ENCODE measurements around the gene MMEL1.

MMEL1 gene

DNA sequence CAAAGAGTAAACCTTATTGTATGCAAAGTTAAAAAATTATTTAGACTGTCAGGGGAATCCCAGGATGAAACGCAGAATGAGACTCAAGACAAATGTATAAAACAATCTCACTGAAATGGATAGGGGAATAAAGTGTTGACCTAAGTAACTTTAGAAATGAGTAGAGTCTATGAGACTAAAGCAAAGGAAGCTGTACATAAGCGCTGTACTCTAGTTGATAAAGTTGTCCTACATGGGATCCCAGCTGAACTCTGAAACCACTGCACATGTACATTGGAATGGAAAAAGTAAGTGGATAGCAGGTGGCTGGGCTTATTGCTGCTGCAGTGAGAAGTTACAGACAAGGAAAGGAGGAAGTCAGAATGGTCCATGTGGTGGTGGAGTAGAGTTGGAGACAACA, 18.7 kb downstream of the MMEL1 start:
- DNase-seq (ENCODE audit: low read depth in 2 of 2) = no peak
- TF ChIP-seq, protein P1, sequence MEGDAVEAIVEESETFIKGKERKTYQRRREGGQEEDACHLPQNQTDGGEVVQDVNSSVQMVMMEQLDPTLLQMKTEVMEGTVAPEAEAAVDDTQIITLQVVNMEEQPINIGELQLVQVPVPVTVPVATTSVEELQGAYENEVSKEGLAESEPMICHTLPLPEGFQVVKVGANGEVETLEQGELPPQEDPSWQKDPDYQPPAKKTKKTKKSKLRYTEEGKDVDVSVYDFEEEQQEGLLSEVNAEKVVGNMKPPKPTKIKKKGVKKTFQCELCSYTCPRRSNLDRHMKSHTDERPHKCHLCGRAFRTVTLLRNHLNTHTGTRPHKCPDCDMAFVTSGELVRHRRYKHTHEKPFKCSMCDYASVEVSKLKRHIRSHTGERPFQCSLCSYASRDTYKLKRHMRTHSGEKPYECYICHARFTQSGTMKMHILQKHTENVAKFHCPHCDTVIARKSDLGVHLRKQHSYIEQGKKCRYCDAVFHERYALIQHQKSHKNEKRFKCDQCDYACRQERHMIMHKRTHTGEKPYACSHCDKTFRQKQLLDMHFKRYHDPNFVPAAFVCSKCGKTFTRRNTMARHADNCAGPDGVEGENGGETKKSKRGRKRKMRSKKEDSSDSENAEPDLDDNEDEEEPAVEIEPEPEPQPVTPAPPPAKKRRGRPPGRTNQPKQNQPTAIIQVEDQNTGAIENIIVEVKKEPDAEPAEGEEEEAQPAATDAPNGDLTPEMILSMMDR (IDR thresholded peaks at IDR 0.05; ENCODE audit: low read depth, low read length) = no peak
- no peak overlapping the region for H3K4me3 ChIP-seq (replicated peaks in 1 of 2; ENCODE audit: low read depth in 2 of 2, low read length in 2 of 2)

DNA sequence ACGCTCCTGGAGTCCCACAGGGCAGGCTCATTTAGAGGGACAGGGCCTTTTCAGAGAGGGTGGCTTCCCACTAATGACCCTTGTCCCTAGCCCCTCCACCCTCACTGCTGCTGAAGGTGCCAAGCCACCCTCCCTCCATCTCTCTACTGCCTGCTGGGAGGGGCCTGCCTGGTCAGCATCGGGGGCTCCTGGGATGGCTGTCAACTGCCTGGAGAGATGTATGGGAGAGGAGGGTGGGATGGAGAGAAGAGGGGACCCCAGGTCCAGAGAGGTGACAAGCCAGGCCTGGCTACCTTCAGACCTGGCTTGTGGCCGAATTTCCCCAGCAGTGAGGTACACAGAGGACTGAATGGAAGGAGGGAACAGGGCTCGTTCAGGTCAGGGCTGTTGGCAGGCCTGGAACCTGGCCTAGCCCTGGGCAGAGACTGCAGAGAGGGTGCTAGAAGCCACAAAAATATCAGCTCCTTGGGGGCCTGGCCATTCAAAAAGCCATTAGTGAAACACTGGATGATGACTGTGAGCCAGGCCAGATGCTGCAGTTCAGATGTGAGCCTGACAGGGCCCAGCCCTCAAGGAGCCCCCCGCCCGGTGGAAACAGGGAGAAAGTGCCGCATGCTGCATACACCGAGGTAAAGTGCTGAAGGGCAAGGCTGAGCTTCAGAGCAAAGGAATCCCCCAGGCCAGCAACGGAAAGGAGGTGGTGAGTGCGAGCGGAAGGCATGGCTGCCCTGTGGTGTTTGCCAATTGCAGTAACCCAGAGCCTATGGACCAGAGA, 20.0 kb downstream of the MMEL1 start:
- TF ChIP-seq, protein P1 (IDR thresholded peaks at IDR 0.05; ENCODE audit: low read depth, low read length) = no peak
- no peak overlapping the region for H3K4me3 ChIP-seq (replicated peaks in 1 of 2; ENCODE audit: low read depth in 2 of 2, low read length in 2 of 2)
- DNase-seq (ENCODE audit: low read depth in 2 of 2) = no peak

DNA sequence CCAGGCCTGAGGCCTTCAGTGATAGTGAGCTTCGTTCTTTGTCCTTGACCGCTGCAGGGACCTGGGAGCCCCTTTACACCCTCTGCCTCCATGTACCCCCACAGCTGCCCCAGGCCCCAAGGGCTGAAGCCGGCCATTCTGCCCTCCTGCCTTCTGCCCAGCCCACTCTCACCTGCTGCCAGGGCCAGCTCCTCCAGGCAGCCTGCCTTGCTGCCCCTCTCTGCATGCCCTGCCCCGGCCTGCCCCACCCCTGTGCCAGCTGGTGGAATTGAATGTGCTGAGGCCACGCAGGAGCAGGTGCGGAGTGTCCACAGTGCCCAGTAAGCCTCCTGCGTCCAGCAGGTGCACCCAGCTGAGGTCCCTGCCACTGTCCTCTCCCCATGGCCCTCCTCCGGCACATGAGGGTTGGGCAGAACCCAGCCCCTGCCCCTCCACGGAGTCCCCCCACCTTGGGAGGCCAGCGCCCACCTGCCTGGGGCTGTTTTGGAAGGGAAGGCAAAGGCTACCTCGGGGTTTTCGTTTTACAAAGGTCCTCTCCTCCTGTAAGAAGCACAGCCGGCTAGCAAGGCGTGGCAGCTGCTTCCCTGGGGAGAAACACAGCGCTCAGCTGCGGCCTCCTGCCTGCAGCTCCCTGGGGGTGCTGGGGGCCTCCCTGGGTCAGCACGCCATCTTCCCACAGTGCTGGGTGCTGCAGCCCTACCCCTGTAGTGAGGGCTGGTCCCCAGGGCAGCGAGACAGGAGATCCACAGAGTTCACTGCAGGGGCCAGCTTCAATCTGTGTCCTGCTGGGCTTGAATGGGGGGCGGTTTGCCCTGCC, 21.0 kb downstream of the MMEL1 start:
- DNase-seq (ENCODE audit: low read depth in 2 of 2) = no peak
- TF ChIP-seq, protein P1 (IDR thresholded peaks at IDR 0.05; ENCODE audit: low read depth, low read length) = no peak
- H3K4me3 ChIP-seq (replicated peaks in 1 of 2; ENCODE audit: low read depth in 2 of 2, low read length in 2 of 2) = no peak overlapping the region

DNA sequence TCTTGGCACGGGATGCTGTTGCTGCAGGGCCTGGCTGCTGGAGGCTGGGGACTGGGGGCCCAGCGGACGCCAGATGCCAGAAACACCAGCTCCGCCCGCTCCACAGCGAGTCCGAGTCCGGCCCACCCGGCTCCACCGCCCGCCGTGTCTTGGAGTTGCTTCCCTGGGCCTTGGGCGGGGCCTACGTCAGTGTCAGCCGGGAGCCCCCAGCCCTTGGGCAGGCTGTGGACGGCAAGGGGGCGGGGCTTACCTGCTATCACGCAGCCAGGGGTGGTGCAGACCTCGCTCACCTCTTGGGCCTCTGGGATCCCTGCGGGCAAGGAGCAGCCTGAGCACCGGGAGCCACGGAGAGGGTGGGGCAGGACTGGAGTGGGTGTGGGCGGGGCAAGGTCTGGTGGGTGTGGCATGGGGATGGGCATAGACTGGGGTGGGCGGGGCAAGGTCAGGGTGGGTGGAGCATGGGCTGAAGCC, 21.8 kb downstream of the MMEL1 start:
- H3K4me3 ChIP-seq (replicated peaks in 1 of 2; ENCODE audit: low read depth in 2 of 2, low read length in 2 of 2) = no peak overlapping the region
- TF ChIP-seq, protein P1 (IDR thresholded peaks at IDR 0.05; ENCODE audit: low read depth, low read length) = no peak
- peak in 1 of 2 donors; percentile 22 for DNase-seq (ENCODE audit: low read depth in 2 of 2)

DNA sequence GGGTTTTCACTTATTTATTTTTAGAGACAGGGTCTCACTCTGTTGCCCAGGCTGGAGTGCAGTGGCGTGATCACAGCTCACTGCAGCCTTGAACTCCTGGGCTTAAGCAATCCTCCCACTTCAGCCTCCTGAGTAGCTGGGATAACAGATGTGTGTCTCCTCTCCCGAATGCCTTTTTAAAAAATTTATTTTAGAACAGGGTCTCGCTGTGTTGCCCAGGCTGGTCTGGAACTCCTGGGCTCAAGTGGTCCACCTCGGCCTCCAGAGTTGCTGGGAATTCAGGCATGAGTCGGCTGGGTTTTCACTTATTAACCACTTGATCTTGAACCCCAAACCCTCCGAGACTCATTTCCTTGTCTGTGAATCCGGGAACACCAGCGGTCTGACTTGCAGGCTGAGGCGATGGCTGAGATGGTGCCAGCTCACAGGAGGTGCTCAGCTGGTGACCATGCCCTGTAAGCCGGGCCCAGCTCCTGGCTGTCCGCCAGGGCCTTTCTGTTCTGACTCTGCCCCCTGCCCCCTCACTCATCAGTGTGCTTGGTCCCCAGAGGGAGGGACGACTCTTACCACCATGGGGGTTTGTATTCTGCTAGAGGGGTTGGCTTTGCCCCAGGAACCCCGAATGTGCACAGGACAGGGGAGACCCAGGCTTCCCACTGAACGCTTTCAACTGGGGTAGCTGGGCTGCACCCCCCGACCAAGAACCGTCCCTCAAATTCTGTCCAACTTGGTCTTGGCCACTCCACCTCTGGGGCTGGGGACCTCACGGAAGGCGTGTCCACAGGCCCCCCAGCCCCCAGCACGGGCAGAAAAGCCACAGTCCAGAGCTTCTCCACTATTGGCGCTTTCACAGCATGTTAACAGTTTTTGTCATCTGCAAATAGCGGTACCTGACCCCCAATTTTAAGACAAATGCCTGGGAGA, 22.5 kb downstream of the MMEL1 start:
- TF ChIP-seq, protein P1 (IDR thresholded peaks at IDR 0.05; ENCODE audit: low read depth, low read length) = no peak
- no peak for DNase-seq (ENCODE audit: low read depth in 2 of 2)
- no peak overlapping the region for H3K4me3 ChIP-seq (replicated peaks in 1 of 2; ENCODE audit: low read depth in 2 of 2, low read length in 2 of 2)

DNA sequence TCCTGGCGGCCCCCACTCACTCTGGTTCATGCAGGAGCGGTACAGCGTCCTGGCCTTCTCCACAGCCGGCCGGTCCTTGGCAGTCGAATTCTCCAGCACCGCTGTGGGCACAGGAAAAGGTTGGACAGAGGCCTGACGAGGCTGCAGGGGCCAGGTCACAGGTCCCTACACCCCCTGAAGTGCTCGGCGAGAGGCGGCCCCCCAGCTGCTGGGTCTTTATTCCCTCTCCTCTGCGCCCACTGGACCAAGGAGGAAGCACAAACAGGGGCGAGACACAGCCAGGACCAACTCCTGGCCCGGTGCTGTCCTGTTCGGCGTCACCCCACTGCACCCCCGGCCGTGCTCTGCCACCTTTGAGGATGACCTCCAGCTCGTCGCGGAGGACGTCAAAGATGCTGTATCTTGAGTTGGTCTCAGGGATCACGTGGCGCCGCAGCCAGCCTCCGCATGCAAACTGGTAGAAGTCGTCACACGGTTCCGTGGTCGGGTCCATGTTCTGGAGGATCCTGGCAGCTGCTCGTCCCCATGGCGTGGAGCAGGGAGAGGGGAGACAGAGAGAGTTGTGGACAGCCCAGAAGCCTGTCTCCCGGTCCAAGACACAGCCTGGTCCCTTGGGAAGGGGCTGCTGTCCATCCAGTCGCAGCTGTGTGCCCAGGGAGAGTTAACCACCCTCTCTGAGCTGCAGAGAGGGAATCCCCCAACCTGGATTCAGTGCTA, 23.3 kb downstream of the MMEL1 start:
- H3K4me3 ChIP-seq (replicated peaks in 1 of 2; ENCODE audit: low read depth in 2 of 2, low read length in 2 of 2) = no peak overlapping the region
- DNase-seq (ENCODE audit: low read depth in 2 of 2) = no peak
- TF ChIP-seq, protein P1 (IDR thresholded peaks at IDR 0.05; ENCODE audit: low read depth, low read length) = no peak
